Measurements from ENCODE around the gene PKHD1. TPM values are rescaled to one million over a fixed set of nuclear protein-coding genes. Genes with fewer than 3 reads are reported as not detected.

PKHD1 gene
- total RNA-seq, 2 donors from 2014 or later: 33.3 to 53.4 TPM

DNA sequence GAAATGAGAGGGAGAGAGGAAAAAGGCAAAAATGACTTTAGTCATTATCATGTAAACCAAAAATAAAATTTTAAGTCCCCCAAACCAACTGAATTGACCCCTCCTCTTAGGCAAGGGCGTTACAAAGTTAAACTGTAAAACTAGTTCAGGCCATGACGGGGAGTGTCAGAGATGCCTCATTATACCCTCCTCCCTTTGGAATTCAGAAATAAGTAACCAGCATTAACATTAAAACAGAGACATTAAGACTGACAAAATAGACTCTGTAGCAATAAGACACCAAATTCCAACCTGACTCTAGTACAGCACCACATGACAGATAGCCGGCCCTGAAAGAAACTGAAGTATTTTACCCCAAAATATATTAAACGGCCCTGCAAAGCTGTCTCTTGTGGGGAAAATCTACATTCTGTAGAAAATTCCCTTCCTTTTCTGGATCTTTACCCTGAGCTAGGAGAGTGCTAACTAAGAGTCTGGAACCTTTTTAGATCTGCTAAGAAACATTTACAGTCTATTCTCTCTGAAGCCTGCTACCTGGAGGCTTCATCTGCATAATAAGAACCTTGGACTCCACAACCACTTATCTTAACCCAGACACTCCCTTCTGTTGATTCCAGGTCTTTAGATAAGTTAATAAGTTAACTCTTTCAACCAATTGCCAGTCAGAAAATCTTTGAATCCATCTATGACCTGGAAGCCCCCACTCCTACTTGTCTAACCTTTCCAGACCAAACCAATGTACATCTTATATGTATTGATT lies 150.7 kb downstream of the PKHD1 start:
- Histone ChIP-seq H3K9me3 (no peaks in the 10 kb centered on the region), H3K4me3 (no peak overlapping the region), H3K36me3 (replicated peaks in 1 of 2; ENCODE audit: insufficient read depth in 1 of 2, low read depth in 2 of 2) (no peaks in the 10 kb centered on the region), H3K27ac (no peak overlapping the region), H3K27me3 (no peaks in the 10 kb centered on the region), H3K4me1 (peaks cover 4% of the 10 kb centered on the region)
- ATAC-seq (no peak), DNase-seq (no peak)
- no peak for TF ChIP-seq POLR2A (IDR thresholded peaks at IDR 0.05)
- TF ChIP-seq, protein P1, sequence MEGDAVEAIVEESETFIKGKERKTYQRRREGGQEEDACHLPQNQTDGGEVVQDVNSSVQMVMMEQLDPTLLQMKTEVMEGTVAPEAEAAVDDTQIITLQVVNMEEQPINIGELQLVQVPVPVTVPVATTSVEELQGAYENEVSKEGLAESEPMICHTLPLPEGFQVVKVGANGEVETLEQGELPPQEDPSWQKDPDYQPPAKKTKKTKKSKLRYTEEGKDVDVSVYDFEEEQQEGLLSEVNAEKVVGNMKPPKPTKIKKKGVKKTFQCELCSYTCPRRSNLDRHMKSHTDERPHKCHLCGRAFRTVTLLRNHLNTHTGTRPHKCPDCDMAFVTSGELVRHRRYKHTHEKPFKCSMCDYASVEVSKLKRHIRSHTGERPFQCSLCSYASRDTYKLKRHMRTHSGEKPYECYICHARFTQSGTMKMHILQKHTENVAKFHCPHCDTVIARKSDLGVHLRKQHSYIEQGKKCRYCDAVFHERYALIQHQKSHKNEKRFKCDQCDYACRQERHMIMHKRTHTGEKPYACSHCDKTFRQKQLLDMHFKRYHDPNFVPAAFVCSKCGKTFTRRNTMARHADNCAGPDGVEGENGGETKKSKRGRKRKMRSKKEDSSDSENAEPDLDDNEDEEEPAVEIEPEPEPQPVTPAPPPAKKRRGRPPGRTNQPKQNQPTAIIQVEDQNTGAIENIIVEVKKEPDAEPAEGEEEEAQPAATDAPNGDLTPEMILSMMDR (IDR thresholded peaks at IDR 0.05): no peak
- 30 to 41% methylated on average over 4 of the region's 4 CpGs for WGBS, 2 donors
- intact Hi-C loops (cut with DNase I): no loop called here

DNA sequence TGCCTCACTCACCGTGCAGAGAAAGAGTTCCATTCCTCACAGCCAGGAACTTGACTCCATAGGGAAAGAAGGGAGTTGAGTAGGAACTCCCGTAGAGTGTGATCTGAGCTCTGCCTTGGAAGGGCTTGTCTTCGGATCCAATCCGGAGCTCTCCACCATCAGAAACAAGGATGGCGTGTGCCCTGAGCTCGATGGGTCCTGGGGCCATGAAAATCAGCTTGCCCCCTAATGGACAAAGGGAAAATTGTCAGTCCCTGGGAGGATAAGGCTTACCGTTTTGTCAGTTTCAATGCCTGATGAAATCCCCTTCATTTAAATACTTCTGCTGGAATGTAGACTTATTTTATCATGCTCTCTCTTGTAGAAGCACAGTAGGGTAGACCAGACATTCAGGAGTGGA lies 153.3 kb downstream of the PKHD1 start:
- no peak overlapping the region for H3K4me3 ChIP-seq
- H3K36me3 ChIP-seq (replicated peaks in 1 of 2; ENCODE audit: insufficient read depth in 1 of 2, low read depth in 2 of 2): no peaks in the 10 kb centered on the region
- no peak overlapping the region for H3K27ac ChIP-seq
- peaks cover 4% of the 10 kb centered on the region for H3K4me1 ChIP-seq
- DNase-seq: no peak
- intact Hi-C loops (cut with DNase I): no loop called here
- H3K9me3 ChIP-seq: no peaks in the 10 kb centered on the region
- WGBS, 2 donors: 66 to 70% methylated on average over 7 of the region's 7 CpGs
- TF ChIP-seq POLR2A (IDR thresholded peaks at IDR 0.05): no peak
- TF ChIP-seq, protein P1 (IDR thresholded peaks at IDR 0.05): no peak
- H3K27me3 ChIP-seq: no peaks in the 10 kb centered on the region
- ATAC-seq: no peak

GRCh38 chr6:51932956-51933355 lies 154.5 kb downstream of the PKHD1 start:
- no peak for DNase-seq
- no peaks in the 10 kb centered on the region for H3K27me3 ChIP-seq
- ATAC-seq: no peak
- TF ChIP-seq, protein P1 (IDR thresholded peaks at IDR 0.05): no peak
- TF ChIP-seq POLR2A (IDR thresholded peaks at IDR 0.05): no peak
- no peaks in the 10 kb centered on the region for H3K36me3 ChIP-seq (replicated peaks in 1 of 2; ENCODE audit: insufficient read depth in 1 of 2, low read depth in 2 of 2)
- H3K4me1 ChIP-seq: peaks cover 4% of the 10 kb centered on the region
- no peak overlapping the region for H3K4me3 ChIP-seq
- no peak overlapping the region for H3K27ac ChIP-seq
- no peaks in the 10 kb centered on the region for H3K9me3 ChIP-seq
- intact Hi-C loops (cut with DNase I): no loop called here

- ATAC-seq (no peak), DNase-seq (no peak)
- intact Hi-C loops (cut with DNase I): no loop called here
- Histone ChIP-seq H3K4me3 (no peak overlapping the region), H3K9me3 (no peaks in the 10 kb centered on the region), H3K36me3 (replicated peaks in 1 of 2; ENCODE audit: insufficient read depth in 1 of 2, low read depth in 2 of 2) (no peaks in the 10 kb centered on the region), H3K4me1 (no peaks in the 10 kb centered on the region), H3K27ac (no peak overlapping the region), H3K27me3 (no peaks in the 10 kb centered on the region)
- WGBS, 2 donors: 76 to 77% methylated on average over 3 of the region's 3 CpGs
- no peak for TF ChIP-seq POLR2A (IDR thresholded peaks at IDR 0.05)
- TF ChIP-seq, protein P1 (IDR thresholded peaks at IDR 0.05): no peak
Observed at GRCh38 chr6:51930602-51931001, 156.8 kb downstream of the PKHD1 start.

Data from body of pancreas (tissue), 4 donors.